Cardiac fibroblast (primary cell): ENCODE data around the gene HEPACAM.

ENCODE experiments used
- DNase-seq, 2 donors: peaks; one replicate each; pipeline versions ENCODE4 v3.0.0 to v3.0.0-alpha.2; 2010; ENCODE audit warnings: low read depth in 2 of 2
- H3K4me3 ChIP-seq, 2 donors: replicated peaks in 1 of 2; 1 replicate in 1 of 2; 2 replicates in 1 of 2; pipeline ENCODE4 v1.5.1; 2011; ENCODE audit warnings: low read depth in 2 of 2, low read length in 2 of 2, mild to moderate bottlenecking in 2 of 2, moderate library complexity in 1 of 2
- TF ChIP-seq, protein P1 (sequence below): IDR thresholded peaks from one replicate; pipeline ENCODE4 v1.5.1; 2011; ENCODE audit warnings: low read depth, mild to moderate bottlenecking, low read length, inconsistent platforms

HEPACAM gene

DNA sequence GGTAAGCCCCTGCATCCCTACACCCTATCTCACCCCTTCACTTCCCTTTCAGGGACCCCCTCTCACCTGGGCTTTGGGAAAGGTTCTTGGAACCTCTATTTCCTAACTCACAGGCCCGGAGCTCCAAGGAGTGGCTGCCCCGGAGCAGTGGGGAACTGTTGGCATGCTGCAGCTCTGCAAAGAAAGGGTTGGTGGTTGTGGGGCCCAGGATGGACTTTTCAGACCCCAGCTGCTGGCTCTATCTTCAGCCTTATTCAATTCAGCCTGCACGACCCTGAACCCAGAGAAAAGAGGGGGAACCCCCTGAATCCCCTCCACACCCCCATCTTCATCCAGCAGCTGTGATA, 48.2 kb downstream of the HEPACAM start:
- TF ChIP-seq, protein P1, sequence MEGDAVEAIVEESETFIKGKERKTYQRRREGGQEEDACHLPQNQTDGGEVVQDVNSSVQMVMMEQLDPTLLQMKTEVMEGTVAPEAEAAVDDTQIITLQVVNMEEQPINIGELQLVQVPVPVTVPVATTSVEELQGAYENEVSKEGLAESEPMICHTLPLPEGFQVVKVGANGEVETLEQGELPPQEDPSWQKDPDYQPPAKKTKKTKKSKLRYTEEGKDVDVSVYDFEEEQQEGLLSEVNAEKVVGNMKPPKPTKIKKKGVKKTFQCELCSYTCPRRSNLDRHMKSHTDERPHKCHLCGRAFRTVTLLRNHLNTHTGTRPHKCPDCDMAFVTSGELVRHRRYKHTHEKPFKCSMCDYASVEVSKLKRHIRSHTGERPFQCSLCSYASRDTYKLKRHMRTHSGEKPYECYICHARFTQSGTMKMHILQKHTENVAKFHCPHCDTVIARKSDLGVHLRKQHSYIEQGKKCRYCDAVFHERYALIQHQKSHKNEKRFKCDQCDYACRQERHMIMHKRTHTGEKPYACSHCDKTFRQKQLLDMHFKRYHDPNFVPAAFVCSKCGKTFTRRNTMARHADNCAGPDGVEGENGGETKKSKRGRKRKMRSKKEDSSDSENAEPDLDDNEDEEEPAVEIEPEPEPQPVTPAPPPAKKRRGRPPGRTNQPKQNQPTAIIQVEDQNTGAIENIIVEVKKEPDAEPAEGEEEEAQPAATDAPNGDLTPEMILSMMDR = no peak
- no peak for DNase-seq
- no peak overlapping the region for H3K4me3 ChIP-seq

DNA sequence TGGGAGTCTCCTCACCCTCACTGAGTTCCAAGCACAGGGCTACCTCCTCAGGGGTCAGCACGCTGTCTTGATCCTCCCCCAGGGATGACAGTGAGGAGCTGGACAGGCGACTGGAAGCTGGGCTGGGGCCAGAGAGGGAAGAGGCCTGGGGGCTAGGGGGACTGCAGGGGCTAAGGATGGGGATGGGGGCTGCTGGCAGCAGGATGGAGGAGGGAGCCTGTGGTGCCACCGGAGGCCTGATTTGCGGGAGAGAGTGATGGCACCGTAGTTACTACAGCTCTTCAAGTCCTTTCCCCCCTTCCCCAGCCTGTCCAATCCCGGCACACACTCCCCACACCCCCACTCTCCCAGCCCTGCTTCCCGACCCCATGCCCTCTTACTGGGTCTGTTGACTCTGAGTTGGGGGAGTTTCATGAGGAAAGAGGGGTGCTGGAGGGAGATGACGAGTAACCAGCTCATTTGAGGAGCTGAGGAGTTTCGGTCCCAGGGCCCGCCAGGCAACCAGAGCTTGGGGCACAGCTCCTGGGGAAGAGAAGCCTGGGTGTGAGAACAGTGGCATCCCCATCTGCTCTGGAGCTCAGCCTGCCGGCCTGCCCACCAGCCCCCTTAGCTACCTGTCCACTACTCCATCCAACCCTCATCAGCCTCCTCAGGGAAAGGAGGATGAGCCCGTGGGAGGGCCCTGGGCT, 48.7 kb downstream of the HEPACAM start:
- TF ChIP-seq, protein P1 = no peak
- no peak overlapping the region for H3K4me3 ChIP-seq
- DNase-seq = no peak

DNA sequence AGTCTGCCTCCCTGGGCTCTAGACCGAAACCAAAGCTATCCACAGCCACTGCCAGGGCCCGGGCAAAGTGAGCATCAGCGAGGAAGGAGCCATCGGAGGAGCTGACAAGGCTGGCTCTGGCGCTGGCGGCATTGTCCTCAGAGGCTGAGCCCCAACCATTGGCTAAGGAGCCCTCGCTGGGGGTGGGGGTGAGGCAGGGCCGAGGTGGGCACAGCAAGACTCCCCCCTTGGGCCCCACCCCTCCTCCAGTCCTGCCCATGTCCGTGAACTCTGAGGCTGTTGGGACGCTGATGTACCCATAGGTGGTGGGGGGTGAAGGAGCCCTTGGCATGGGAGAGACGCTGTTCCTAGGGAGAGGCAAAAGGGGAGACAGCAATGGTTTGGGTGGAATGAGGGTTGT, 49.4 kb downstream of the HEPACAM start:
- DNase-seq = no peak
- H3K4me3 ChIP-seq = no peak overlapping the region
- TF ChIP-seq, protein P1 = no peak

DNA sequence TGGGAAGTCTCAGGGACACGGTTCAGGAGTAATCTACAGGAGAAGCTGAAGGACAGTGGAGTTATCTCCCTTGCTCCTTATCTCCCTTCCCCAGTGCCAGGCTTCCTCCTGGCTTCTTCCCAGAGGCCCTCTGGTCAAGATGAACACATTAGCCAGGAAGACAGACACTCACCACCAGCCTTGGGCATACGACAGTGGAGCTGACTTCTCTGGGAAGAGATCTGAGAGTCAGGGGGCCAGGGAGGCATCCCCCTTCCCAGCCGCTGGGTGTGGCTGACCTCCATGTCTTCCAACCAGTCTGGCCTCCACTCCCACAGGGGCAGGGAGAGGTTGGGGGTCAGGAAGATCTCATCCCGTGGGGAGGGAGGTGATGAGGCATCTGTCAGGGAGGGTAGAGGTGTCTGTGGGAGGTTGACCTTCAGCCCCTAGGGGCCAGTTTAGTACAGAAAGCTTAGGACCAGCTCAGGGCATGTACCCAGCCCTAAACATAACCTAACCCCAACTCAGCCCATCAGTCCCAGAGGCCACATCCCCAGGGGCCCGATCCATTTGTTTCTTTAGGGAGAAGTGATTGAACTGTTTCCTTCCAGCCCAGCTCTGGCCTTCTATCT, 50.9 kb downstream of the HEPACAM start:
- DNase-seq = no peak
- TF ChIP-seq, protein P1 = no peak
- no peak overlapping the region for H3K4me3 ChIP-seq

DNA sequence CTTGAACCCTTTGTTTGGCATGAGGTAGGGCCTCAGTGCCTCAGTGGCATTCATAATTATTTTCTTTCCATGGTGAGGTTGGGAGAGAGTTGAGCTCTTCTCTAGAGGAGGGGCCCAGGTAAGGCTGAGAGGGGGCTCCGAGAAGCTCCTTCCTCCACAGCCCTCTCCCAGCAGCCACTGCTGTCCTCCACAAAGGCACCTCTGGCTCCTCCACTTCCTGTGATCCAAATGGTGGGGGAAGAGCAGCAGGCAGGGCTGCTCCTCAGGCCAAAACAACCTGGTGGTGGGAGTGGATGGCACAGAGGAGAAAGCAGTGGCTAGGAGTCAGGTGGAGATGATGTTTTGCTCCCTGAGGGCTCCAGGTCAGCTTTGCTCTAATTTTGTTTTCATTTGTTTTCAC, 51.5 kb downstream of the HEPACAM start:
- TF ChIP-seq, protein P1 = no peak
- no peak for DNase-seq
- no peak overlapping the region for H3K4me3 ChIP-seq

DNA sequence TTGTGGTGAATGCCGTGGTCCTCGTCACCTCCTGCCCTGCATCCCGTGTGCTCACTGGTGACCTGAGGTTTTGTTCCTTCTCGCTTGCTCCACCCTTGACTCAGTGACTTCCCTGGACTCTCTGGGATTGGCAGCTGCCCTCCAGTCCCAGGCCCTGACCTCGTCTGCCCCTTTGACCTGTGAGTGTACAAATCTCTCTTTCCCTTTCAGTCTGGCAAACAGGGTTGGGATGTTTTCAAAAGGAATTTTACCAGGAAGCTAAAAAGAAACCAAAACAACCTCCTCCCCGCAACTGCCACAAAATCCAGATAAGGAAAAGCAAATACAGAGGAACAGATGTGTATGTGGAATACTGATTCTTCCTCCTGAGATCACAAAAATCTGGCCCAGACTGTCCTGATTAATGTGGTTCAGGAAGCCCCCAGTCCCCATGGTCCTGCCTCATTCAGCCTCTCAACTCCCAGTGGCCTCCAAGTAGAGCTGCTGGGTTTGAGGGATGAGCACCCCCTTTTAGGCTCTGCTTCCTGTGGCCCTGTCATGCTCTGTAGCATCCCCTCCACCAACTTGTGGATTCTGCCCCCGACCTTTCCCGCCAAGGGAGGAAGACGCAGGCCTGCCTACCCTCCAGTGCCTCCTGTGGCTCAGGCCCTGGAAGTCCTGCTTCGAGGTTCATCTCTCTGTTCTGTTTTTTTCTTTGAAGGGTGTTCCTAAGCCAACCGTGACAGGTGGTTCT, 53.3 kb downstream of the HEPACAM start:
- peak in 1 of 2 donors; percentile 44 for DNase-seq
- H3K4me3 ChIP-seq = no peak overlapping the region
- TF ChIP-seq, protein P1 = no peak
